HL-60 (cell line): ENCODE results near the gene TP53AIP1.

Experiments used
- DNase-seq, 2 experiments: peaks; one replicate each; pipeline ENCODE4 v3.0.0-alpha.2; 2010 to 2020; ENCODE audit warnings: low read depth in 1 of 2, low spot score in 1 of 2
- H3K27ac ChIP-seq: fragments of 250-450 bp; sonication (Bioruptor Pico); replicated peaks from 2 replicates; pipeline ENCODE4 v1.5.1; 2020; ENCODE audit warnings: mild to moderate bottlenecking, moderate library complexity
- H3K27me3 ChIP-seq: fragments of 250-450 bp; sonication (Bioruptor Pico); 2 replicates; pipeline ENCODE4 v1.5.1; 2021; ENCODE audit warnings: mild to moderate bottlenecking, moderate library complexity; ENCODE audit not compliant: insufficient read depth, poor library complexity, severe bottlenecking
- H3K4me3 ChIP-seq: replicated peaks from 2 replicates; pipeline ENCODE4 v1.5.1; 2011; ENCODE audit warnings: mild to moderate bottlenecking, control low read depth, low read length; ENCODE audit not compliant: insufficient read depth
- CTCF ChIP-seq: IDR thresholded peaks from one replicate; pipeline ENCODE4 v1.5.1; 2011; ENCODE audit warnings: low read length, control low read depth, inconsistent platforms; ENCODE audit not compliant: insufficient read depth
- GABPA ChIP-seq: IDR thresholded peaks from 2 replicates; pipeline ENCODE4 v1.6.1; 2012; ENCODE audit warnings: low read depth
- POLR2AphosphoS5 ChIP-seq: IDR thresholded peaks from 2 replicates; pipeline ENCODE4 v1.6.1; 2012; ENCODE audit warnings: low read depth
- SPI1 ChIP-seq: IDR thresholded peaks from 2 replicates; pipeline ENCODE4 v1.6.1; 2012; ENCODE audit warnings: low read depth, mild to moderate bottlenecking, borderline replicate concordance
- TF ChIP-seq, protein P1 (sequence below): IDR thresholded peaks from 2 replicates; pipeline ENCODE4 v1.6.1; 2012; ENCODE audit warnings: low read depth; ENCODE audit not compliant: insufficient replicate concordance

Gene TP53AIP1

DNA sequence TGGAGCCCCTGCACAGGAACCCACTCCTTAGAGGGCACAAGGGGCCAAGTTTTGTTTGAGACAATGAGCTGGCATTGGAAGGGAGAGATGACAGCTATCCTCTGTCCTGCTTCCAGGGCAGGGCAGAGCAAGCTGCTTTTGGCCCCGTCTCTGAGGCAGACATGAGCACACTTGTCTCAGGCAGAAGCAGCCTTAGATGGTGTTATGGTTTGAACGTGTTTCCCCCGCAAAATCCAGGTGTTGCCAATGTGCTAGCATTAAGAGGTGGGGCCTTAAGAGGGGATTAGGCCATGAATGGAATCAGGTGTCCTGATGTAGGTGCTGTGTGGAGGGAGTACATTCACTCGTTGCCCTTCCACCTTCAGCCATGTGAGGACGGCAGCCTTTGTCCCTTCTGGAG is 2.5 kb downstream of the TP53AIP1 start:
- no peak for DNase-seq
- TF ChIP-seq SPI1 (no peak), CTCF (no peak), POLR2AphosphoS5 (no peak), GABPA (no peak)
- TF ChIP-seq, protein P1, sequence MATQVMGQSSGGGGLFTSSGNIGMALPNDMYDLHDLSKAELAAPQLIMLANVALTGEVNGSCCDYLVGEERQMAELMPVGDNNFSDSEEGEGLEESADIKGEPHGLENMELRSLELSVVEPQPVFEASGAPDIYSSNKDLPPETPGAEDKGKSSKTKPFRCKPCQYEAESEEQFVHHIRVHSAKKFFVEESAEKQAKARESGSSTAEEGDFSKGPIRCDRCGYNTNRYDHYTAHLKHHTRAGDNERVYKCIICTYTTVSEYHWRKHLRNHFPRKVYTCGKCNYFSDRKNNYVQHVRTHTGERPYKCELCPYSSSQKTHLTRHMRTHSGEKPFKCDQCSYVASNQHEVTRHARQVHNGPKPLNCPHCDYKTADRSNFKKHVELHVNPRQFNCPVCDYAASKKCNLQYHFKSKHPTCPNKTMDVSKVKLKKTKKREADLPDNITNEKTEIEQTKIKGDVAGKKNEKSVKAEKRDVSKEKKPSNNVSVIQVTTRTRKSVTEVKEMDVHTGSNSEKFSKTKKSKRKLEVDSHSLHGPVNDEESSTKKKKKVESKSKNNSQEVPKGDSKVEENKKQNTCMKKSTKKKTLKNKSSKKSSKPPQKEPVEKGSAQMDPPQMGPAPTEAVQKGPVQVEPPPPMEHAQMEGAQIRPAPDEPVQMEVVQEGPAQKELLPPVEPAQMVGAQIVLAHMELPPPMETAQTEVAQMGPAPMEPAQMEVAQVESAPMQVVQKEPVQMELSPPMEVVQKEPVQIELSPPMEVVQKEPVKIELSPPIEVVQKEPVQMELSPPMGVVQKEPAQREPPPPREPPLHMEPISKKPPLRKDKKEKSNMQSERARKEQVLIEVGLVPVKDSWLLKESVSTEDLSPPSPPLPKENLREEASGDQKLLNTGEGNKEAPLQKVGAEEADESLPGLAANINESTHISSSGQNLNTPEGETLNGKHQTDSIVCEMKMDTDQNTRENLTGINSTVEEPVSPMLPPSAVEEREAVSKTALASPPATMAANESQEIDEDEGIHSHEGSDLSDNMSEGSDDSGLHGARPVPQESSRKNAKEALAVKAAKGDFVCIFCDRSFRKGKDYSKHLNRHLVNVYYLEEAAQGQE = no peak
- H3K4me3 ChIP-seq = no peak overlapping the region
- H3K27ac ChIP-seq = no peak overlapping the region
- H3K27me3 ChIP-seq = no peaks in the 10 kb centered on the region

DNA sequence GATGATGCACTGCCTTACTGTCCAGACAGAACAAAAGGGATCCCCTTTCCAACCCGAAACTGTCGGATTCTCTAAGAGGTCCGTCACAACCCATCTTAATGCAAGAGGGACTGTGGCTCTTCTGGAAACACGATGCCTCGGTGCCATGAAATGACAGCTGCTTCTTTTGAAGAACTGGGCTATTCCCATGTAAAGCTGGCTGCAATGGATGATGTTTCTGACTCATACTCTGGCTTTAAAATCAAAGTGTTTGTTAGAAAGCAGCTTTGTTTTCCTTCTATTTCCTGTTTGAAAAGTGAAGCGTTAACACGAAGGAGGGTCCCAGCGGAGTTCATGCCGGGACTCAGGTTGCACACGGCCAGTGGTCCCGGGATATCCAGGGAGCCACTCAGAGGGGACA is 3.1 kb downstream of the TP53AIP1 start:
- no peaks in the 10 kb centered on the region for H3K27me3 ChIP-seq
- H3K4me3 ChIP-seq = no peak overlapping the region
- no peak for DNase-seq
- H3K27ac ChIP-seq = no peak overlapping the region
- TF ChIP-seq, protein P1 = no peak
- TF ChIP-seq CTCF (no peak), POLR2AphosphoS5 (no peak), GABPA (no peak), SPI1 (no peak)

DNA sequence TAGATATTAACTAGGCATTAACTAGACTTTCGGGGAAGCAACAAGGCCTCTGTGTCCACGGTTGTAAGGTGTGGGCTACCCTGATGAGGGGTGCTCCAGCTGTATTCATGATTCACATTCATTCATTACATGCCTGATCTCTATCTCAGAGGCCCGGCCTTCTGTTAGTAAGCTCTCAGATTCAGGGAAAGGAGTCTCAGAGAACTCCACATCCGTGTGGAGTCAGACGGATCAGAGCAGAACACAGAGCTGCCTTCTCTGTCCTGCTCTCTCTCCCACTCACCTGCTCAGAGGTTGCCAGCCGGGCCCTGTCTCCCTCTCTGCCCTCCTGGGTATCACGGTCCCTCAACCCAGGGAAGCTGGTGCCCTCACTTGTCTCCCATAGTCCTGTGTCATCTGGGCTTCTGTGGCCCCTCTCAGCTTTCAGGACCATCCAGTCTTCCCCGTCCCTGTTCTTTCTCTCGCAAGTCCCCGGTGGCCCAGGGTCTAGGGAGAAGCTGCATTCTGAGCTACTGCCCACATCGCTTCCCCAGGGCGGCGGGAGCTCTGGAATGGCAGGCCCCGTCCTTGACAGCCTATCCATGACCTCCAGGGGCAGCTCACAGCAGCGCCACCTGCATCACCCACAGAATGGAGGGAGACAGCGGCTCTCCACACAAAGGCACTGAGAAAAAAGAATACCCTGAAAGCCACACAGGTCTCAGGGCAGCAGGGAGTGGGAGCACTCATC is 4.3 kb downstream of the TP53AIP1 start:
- H3K27ac ChIP-seq = no peak overlapping the region
- no peak for DNase-seq
- no peaks in the 10 kb centered on the region for H3K27me3 ChIP-seq
- TF ChIP-seq, protein P1 = no peak
- TF ChIP-seq POLR2AphosphoS5 = no peak
- no peak for TF ChIP-seq GABPA
- no peak for TF ChIP-seq CTCF
- no peak for TF ChIP-seq SPI1
- no peak overlapping the region for H3K4me3 ChIP-seq
